Progenitor cell of endocrine pancreas (in vitro differentiated cells): ENCODE data around the gene ALDH6A1. TPM values are rescaled to one million over a fixed set of nuclear protein-coding genes. Genes with fewer than 3 reads are reported as not detected.

Experiments used
- DNase-seq: peaks from one replicate; pipeline ENCODE4 v3.0.0; 2021; ENCODE audit warnings: low spot score; ENCODE audit not compliant: unreplicated experiment
- H3K27ac Mint-ChIP-seq: 2 replicates; pipeline ENCODE4 v1.8.0; 2021; ENCODE audit warnings: mild to moderate bottlenecking, moderate library complexity, mixed read lengths
- H3K27me3 Mint-ChIP-seq: 2 replicates; pipeline ENCODE4 v1.8.0; 2021; ENCODE audit warnings: mixed read lengths
- H3K36me3 Mint-ChIP-seq: 2 replicates; pipeline ENCODE4 v1.8.0; 2022; ENCODE audit warnings: mixed read lengths; ENCODE audit not compliant: insufficient read depth
- H3K4me1 Mint-ChIP-seq: 2 replicates; pipeline ENCODE4 v1.8.0; 2021; ENCODE audit warnings: low read depth, mixed read lengths
- H3K4me3 Mint-ChIP-seq: 2 replicates; pipeline ENCODE4 v1.8.0; 2021; ENCODE audit warnings: low read depth, mild to moderate bottlenecking, moderate library complexity, mixed read lengths
- H3K9me3 Mint-ChIP-seq: 2 replicates; pipeline ENCODE4 v1.8.0; 2021; ENCODE audit warnings: low read depth, mixed read lengths
- total RNA-seq: library from RNA; stranded (reverse); gene quantifications from 2 replicates; pipeline ENCODE4 v1.2.1, GENCODE V29; 2021
- TF ChIP-seq, protein P1 (sequence below): fragments of 200-600 bp; sonication (generic); IDR thresholded peaks from one replicate; pipeline ENCODE4 v1.5.0; 2021; ENCODE audit warnings: antibody characterized with exemption, mild to moderate bottlenecking; ENCODE audit not compliant: unreplicated experiment

Gene ALDH6A1
- total RNA-seq, 1 donor from 2014 or later: 57.3 TPM

DNA sequence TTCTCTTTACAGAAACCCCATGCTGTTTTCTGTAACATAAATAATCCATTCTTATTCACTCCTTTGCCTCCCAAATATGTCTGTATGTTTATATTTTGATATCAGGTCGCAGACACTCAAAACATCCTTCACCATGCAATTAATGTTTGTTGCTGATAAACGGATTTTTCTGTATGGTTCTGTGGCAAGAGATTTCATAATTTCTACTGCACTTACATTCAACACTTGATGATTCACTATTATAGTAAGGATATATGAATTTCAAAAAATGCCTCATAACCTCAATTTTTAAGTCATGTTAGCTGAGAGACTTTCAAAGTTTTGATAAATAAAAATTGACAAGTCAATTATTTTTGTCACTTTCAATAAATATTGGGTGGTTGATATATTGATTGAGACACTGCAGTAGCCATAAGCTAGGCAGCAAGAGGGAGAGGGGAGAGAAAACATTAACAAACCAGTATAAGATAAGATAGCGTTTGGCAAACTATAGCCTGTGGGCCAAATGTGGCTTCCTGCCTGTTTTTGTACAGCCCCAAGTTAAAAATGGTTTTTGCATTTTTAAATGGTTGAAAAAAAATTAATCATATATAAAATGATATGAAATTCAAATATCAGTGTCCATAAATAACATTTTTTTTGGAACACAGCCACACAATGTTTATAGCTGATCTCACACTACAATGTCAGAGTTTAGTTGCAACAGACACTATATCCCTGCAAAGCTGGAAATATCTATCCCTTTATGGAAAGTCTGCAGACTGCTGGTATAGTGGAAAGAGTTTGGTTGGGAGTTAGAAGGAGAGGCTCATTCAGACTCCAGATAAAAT lies 18.3 kb downstream of the ALDH6A1 start:
- TF ChIP-seq, protein P1, sequence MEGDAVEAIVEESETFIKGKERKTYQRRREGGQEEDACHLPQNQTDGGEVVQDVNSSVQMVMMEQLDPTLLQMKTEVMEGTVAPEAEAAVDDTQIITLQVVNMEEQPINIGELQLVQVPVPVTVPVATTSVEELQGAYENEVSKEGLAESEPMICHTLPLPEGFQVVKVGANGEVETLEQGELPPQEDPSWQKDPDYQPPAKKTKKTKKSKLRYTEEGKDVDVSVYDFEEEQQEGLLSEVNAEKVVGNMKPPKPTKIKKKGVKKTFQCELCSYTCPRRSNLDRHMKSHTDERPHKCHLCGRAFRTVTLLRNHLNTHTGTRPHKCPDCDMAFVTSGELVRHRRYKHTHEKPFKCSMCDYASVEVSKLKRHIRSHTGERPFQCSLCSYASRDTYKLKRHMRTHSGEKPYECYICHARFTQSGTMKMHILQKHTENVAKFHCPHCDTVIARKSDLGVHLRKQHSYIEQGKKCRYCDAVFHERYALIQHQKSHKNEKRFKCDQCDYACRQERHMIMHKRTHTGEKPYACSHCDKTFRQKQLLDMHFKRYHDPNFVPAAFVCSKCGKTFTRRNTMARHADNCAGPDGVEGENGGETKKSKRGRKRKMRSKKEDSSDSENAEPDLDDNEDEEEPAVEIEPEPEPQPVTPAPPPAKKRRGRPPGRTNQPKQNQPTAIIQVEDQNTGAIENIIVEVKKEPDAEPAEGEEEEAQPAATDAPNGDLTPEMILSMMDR: no peak
- H3K36me3 Mint-ChIP-seq: peaks cover 22% of the 10 kb centered on the region
- no peak overlapping the region for H3K27ac Mint-ChIP-seq
- peaks cover 7% of the 10 kb centered on the region for H3K4me1 Mint-ChIP-seq
- no peaks in the 10 kb centered on the region for H3K27me3 Mint-ChIP-seq
- H3K9me3 Mint-ChIP-seq: no peaks in the 10 kb centered on the region
- H3K4me3 Mint-ChIP-seq: no peak overlapping the region
- DNase-seq: no peak

DNA sequence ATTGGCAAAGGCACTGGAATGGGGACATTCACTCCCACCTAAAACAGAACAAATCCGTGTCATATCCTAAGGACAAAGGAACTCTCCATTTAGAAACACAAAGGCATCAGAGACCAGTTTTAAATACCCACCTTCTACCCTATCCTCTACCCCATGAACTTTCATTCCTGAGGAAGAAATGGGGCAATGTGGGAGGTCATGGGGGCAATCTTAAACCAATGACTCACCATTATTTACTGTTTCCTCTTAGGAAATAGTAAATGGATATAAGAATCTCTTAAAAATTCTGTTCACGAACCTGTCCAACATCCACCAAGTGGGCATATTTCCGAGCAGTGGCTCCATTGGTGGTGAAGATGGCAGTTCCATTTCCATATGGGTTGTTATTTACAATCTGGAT lies 19.4 kb downstream of the ALDH6A1 start:
- no peak for DNase-seq
- H3K9me3 Mint-ChIP-seq: no peaks in the 10 kb centered on the region
- H3K36me3 Mint-ChIP-seq: peaks cover 28% of the 10 kb centered on the region
- no peaks in the 10 kb centered on the region for H3K27me3 Mint-ChIP-seq
- TF ChIP-seq, protein P1: no peak
- no peak overlapping the region for H3K27ac Mint-ChIP-seq
- H3K4me1 Mint-ChIP-seq: peaks cover 7% of the 10 kb centered on the region
- no peak overlapping the region for H3K4me3 Mint-ChIP-seq

DNA sequence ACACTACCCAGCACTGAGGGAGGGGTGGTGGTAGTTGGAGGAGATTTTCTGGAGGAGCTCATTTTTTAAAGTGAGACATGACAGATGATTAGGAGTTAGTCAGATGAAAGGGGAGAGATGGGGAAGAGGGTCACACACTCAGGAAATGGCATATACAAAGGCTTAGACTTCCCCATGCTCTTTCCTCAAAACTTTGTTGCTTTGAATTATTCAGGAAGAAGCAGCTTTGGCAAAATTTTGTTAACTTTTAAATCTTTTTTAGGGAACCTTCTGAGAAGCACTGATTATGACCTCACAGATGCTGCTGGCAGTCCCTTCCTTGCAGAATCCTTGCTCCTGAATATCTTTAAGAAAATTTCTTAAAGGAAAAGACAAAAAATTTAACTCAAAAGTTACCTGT lies 19.8 kb downstream of the ALDH6A1 start:
- H3K27ac Mint-ChIP-seq: no peak overlapping the region
- H3K9me3 Mint-ChIP-seq: no peaks in the 10 kb centered on the region
- peaks cover 7% of the 10 kb centered on the region for H3K4me1 Mint-ChIP-seq
- no peak overlapping the region for H3K4me3 Mint-ChIP-seq
- TF ChIP-seq, protein P1: no peak
- H3K27me3 Mint-ChIP-seq: no peaks in the 10 kb centered on the region
- DNase-seq: no peak
- H3K36me3 Mint-ChIP-seq: peaks cover 28% of the 10 kb centered on the region

DNA sequence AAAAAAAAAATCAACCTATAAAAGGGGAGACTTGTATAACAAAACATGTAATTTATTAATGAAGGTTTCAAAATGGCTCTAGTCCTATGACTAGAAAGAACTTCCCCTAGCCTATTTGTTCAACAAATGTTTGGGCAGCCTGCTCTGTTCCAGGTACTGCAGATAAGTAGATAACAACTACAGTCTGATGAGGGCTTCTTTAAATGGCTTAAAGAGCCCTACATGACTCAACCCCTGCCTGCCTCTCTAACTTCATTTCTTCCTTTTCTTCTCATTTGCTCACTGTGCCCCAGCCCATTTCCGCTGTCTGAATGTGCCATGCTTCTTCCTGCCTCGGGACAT lies 21.5 kb downstream of the ALDH6A1 start:
- TF ChIP-seq, protein P1: no peak
- H3K4me1 Mint-ChIP-seq: peaks cover 7% of the 10 kb centered on the region
- peaks cover 24% of the 10 kb centered on the region for H3K36me3 Mint-ChIP-seq
- no peaks in the 10 kb centered on the region for H3K9me3 Mint-ChIP-seq
- no peaks in the 10 kb centered on the region for H3K27me3 Mint-ChIP-seq
- H3K4me3 Mint-ChIP-seq: no peak overlapping the region
- DNase-seq: no peak
- no peak overlapping the region for H3K27ac Mint-ChIP-seq

DNA sequence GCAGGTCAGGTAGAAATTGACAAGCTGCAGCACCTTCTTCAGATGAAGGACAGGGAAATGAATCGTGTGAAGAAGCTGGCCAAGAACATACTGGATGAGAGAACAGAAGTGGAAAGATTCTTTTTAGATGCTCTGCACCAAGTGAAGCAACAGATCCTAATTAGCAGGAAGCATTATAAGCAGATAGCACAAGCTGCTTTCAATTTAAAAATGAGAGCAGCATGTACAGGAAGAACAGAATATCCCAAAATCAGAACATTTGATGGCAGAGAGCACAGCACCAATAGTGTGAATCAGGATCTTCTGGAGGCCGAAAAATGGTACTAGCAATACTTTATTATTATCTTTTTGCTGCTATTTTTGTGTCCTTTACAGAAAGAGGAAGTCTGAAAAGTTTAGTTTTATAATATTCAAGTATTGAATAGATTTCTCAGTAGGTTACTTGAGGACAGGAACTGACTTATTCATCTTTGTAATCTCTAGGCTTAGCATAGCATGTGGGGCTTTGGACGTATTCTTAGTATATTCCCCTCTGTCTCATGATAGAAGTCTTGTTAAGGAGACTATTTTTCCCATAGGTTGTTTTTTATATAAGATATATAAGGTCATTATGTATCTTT lies 34.3 kb downstream of the ALDH6A1 start:
- Mint-ChIP-seq H3K27ac (no peak overlapping the region), H3K27me3 (no peaks in the 10 kb centered on the region), H3K36me3 (peaks cover 1% of the 10 kb centered on the region), H3K4me1 (no peaks in the 10 kb centered on the region), H3K4me3 (no peak overlapping the region), H3K9me3 (no peaks in the 10 kb centered on the region)
- TF ChIP-seq, protein P1: no peak
- DNase-seq: no peak
